ENCODE data around the gene MEF2A. TPM values are rescaled to one million over a fixed set of nuclear protein-coding genes. Genes with fewer than 3 reads are reported as not detected.

Gene MEF2A
- total and polyA plus RNA-seq, 9 of the 15 experiments (the other 6 are each of a cell fraction or from before 2014, with no cell fraction given): 1.6 to 18.7 (median 8.7) TPM

GRCh38 chr15:99734575-99734974 is 168.8 kb downstream of the MEF2A start:
- Histone ChIP-seq H3K27ac (ENCODE audit: extremely low read depth, low read depth, low read length) (no peak overlapping the region), H3K9me3 (replicated peaks; ENCODE audit: control insufficient read depth, insufficient read depth, low read depth, low read length) (no peaks in the 10 kb centered on the region), H4K20me1 (replicated peaks; ENCODE audit: control insufficient read depth, insufficient read depth, low read length) (no peaks in the 10 kb centered on the region), H3K27me3 (ENCODE audit: control insufficient read depth in 2 of 2, insufficient read depth in 2 of 2, low read length in 2 of 2) (peaks cover 0 to 5% of the 10 kb centered on the region in 2 experiments; a peak in 1 of 5 replicates), H3K4me2 (ENCODE audit: insufficient read depth, low read length) (no peak overlapping the region), H2AFZ (ENCODE audit: low read depth, low read length) (no peak overlapping the region), H3K36me3 (ENCODE audit: control insufficient read depth, insufficient read depth, low read length) (no peaks in the 10 kb centered on the region), H3K79me2 (ENCODE audit: control insufficient read depth, insufficient read depth, low read length) (no peaks in the 10 kb centered on the region), H3K4me3 (no peak overlapping the region), H3K9ac (ENCODE audit: insufficient read depth in 1 of 2, low read depth in 2 of 2, low read length in 2 of 2) (no peak overlapping the region), H3K4me1 (replicated peaks in 1 of 2; ENCODE audit: control insufficient read depth in 2 of 2, insufficient read depth in 2 of 2, low read length in 2 of 2) (peaks cover 5 to 19% of the 10 kb centered on the region in 2 experiments; a peak in 3 of 5 replicates), H3K9me1 (ENCODE audit: control insufficient read depth, insufficient read depth, low read length) (no peaks in the 10 kb centered on the region)
- no peak for TF ChIP-seq LEF1 (IDR thresholded peaks at IDR 0.05)
- TF ChIP-seq ZNF318 (IDR thresholded peaks at IDR 0.05; ENCODE audit: borderline replicate concordance in 1 of 2, low read depth in 1 of 2): no peak
- no peak for TF ChIP-seq E2F8 (IDR thresholded peaks at IDR 0.05; ENCODE audit: low read depth, partially characterized antibody)
- no peak for TF ChIP-seq U2AF2 (optimal IDR thresholded peaks at IDR 0.05; ENCODE audit: low read depth, low read length)
- TF ChIP-seq THRA (IDR thresholded peaks at IDR 0.05): no peak
- no peak for TF ChIP-seq E2F3 (CRISPR knock-in tag; IDR thresholded peaks at IDR 0.05)
- no peak for TF ChIP-seq MTA2 (IDR thresholded peaks at IDR 0.05; ENCODE audit: low read depth)
- ChIA-PET POLR2A (interaction anchor here (0.7 kb wide), 1 partner anchor 235 kb away, joined by 3 read pairs; no protein-coding TSS in a partner anchor), CTCF (ENCODE audit: low intra/inter-chr PET ratio) (no interaction called here)
- in situ Hi-C loops (cut with MboI): loop anchor here (25.0 kb wide), 1 partner anchor 447 kb away; no protein-coding TSS in a partner anchor
- ATAC-seq (no peak), FAIRE-seq (no peak), DNase-seq (ENCODE audit: extremely low read depth in 1 of 4, low spot score in 3 of 4) (no peak)
- 22% methylated on average over 1 of the region's 1 CpG for WGBS (ENCODE audit: insufficient coverage, low coverage, missing lambda C conversion rate)
- intact Hi-C loops (cut with micrococcal nuclease): no loop called here
- BruUV-seq (replicated peaks): no TSS peak

All from K562 (cell line).